ENCODE data around the gene LIFR.
"Not testable (repeated sequence)": the region's sequence is repeated elsewhere in the genome, so short reads cannot be mapped to it uniquely, and the experiment has no call there.

LIFR gene, protein sequence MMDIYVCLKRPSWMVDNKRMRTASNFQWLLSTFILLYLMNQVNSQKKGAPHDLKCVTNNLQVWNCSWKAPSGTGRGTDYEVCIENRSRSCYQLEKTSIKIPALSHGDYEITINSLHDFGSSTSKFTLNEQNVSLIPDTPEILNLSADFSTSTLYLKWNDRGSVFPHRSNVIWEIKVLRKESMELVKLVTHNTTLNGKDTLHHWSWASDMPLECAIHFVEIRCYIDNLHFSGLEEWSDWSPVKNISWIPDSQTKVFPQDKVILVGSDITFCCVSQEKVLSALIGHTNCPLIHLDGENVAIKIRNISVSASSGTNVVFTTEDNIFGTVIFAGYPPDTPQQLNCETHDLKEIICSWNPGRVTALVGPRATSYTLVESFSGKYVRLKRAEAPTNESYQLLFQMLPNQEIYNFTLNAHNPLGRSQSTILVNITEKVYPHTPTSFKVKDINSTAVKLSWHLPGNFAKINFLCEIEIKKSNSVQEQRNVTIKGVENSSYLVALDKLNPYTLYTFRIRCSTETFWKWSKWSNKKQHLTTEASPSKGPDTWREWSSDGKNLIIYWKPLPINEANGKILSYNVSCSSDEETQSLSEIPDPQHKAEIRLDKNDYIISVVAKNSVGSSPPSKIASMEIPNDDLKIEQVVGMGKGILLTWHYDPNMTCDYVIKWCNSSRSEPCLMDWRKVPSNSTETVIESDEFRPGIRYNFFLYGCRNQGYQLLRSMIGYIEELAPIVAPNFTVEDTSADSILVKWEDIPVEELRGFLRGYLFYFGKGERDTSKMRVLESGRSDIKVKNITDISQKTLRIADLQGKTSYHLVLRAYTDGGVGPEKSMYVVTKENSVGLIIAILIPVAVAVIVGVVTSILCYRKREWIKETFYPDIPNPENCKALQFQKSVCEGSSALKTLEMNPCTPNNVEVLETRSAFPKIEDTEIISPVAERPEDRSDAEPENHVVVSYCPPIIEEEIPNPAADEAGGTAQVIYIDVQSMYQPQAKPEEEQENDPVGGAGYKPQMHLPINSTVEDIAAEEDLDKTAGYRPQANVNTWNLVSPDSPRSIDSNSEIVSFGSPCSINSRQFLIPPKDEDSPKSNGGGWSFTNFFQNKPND

DNA sequence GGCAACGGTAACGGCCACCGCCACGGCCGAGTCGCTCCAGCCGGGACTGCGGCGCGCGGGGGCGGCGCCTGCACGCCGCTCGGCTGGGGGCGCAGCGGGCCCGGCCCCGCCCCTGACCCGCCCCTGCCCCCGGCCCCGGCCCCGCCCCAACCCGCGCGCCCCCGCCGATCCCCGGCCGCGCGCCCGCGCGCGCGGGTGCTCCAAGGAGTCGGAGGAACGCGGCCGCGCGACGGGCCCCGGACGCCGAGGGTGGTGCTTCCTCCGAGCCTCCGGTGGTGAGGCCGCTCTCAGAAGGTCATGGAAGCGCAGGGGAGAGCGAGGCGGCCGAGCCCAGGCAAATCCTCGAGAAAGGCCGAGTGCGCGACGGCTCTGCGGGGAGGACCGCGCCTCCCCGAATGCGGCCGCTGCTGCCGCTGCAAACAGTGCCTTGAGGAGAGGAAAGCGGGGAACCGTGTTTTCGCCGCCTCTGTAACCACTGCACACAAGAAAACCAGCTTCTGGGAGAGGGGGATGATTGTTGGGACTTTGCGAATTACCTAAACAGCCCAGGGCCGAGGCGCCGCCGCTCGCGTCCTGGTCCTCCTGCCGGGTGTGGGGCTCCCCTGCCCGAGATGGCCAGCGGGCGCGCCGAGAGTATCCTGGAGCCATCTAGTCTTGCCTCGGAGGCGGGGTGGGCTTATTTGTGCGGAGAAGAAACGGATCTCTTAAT is at the start of gene LIFR:
Gene LIFR (minus strand): TSS at position 48 of the 709 bp plus-strand sequence. CDS start 25,999 bp downstream, outside the sequence.
- peak; percentile 17 for DNase-seq

DNA sequence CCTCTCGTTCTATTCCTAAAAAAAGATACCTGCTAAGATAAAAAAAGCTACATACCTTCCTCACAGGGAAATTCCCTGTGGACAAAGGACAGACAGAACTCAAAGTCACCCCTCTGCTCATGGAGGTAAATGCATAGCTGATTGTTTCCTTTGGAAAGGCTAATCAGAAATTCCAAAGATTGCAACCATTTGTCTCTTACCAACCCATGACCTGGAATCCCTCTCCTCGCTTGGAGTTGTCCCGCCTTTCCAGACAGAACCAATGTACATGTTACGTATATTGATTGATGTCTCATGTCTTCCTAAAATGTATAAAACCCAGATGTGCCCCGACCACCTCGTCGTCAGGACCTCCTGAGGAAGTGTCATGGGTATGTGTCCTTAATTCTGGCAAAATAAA is 49.2 kb upstream of the LIFR start:
- no peak for DNase-seq

DNA sequence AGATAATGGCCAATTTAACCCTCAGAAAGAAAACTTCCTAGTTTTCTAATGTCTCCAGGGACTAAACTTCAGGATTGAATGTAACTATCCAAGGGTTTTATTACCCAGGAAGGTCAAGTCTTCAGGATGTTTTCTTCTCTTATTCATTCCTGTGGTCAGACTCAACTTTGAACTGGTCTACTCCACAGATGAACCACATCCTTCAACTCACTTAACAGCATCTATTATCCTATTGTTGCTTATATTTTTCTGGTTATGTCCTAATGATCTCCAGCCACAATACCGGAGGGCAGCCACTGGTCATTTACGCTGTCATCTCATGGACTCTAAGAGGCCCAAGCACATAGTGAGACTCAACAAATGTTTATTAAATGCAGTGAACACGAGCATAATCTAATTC is 47.2 kb upstream of the LIFR start:
- no peak for DNase-seq

DNA sequence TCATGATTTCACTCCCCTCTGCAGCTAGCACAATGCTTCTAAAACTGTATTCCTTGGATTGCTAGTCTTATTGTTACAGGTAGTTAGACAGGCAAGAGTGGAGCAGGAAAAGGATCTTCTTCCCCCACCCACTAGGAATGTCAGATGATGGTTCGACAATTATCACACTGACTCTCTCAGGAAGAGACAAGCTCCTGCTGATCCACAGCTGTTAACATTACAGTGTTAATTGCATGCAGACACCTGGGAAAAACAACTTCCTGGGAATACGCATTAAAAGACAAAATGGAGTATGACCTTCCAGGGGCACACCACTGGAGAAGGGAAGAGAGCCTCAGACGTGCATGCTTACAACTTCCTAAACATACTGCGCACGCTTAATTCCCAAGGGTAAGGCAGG is 46.2 kb upstream of the LIFR start:
- no peak for DNase-seq

- DNase-seq = no peak
Observed at GRCh38 chr5:38601863-38602298, 45.4 kb upstream of the LIFR start.

GRCh38 chr5:38601133-38601862 is 44.9 kb upstream of the LIFR start:
- no peak for DNase-seq

GRCh38 chr5:38600329-38601045 is 44.0 kb upstream of the LIFR start:
- DNase-seq = no peak

DNA sequence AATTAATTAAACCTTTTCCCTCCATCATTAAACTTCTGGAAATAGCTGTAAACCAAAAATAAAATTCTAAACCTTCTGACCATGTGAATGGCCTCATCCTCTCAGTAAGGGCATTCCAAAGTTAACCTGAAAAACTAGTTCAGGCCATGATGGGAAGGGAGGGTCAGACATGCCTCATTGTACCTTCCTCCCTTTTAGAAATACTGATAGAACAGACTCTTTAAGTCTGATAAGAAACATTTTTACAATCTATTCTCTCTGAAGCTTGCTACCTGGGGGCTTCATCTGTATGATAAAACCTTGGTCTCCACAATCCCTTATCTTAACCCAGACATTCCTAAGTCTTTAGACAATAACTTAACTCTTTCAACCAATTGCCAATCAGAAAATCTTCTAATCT is 43.3 kb upstream of the LIFR start:
- not testable (repeated sequence) for DNase-seq

GRCh38 chr5:38598994-38599617 is 42.7 kb upstream of the LIFR start:
- no peak for DNase-seq

DNA sequence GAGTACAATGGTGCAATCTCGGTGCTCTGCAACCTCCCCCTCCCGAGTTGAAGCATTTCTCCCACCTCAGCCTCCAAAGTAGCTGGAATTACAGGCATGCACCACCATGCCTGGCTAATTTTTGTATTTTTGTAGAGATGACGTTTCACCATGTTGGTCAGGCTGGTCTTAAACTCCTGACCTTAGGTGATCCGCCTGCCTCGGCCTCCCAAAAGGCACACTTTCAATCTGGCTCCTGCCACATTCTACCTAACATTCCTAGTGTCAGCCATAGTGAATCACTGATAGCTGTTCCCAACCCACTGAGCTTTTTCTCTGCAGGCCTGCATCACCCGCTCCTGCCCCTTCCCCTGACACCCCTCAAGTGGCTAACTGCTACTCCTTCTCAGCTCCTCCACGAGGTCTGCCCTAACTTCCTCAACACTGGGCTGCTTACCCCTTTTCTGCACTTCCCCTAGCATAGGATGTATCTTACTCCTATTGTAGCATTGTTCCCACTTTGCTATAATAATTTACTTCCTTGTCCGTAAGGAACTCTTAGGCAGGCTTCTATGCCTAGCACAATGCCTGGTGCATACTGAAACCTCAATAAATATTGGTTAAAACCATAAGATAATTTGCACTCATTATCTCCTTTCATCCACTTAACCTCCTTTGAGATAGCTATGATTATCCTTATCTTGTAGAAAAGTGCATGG is 42.0 kb upstream of the LIFR start:
- DNase-seq = no peak

- DNase-seq = no peak
Observed at GRCh38 chr5:38596981-38597380, 40.5 kb upstream of the LIFR start.

DNA sequence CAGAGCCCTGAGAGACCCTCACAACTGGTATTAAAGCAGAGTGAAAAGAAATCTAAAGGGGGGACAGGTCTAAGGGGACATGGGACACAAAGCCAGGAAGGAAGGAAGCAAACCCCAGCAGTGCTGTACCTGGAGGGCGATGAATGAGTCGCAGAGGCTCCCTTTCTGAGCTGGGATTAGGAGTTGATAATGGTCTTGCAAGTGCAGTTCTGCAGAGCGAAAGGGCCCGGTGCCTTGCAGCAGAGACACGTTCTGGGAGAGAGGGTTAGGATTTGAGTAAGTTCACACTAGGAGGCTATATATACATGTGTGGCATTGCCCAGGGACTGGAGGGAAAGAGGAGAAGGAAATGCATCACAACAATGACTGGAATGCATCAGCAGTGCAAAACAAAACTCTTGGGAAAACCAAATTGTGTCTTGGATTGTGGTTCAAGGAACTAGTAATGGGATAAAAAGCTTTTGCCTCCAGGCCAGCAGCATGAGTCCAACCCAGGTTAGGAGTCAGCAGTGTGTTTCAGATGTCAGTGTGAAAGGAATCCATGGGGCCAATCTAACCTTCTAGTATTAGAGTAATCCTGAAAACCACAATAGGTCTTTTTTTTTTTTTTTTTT is 38.8 kb upstream of the LIFR start:
- no peak for DNase-seq

DNA sequence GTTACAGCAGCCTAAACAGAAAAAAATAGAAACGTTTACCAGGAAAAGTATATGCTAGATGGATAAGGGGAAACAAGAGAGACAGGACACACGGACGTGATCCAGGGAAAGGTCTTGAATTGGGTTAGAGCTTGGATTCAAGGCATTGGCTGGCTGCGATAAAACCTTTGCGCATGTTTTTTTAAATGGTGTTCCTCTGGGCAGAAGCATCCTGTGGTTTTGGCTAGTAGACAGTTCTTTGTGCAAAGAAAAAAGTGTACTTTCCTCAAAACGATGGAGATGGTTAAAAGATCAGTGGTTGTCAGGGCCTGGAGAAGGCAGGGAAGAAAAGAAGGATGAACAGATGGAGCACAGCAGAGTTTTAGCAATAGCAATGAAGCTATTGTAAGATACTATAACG is 37.5 kb upstream of the LIFR start:
- DNase-seq = no peak

DNA sequence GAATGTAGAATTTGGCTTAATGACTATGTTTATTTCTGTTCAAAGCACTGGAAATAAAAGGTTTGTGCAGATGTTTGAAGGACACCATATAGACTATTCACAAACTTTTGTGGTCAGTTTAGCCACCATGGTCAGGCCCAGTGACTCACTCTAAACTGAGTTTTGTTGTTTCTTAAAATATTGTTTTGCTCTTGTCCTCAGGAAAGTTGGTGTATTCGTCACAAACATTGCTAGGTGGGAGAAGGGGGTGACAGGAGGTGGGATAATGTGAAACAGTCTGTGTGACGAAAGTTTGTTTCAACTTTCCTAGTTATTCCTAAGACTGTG is 35.0 kb upstream of the LIFR start:
- DNase-seq = no peak

- DNase-seq = no peak
Observed at GRCh38 chr5:38590838-38591522, 34.5 kb upstream of the LIFR start.

DNA sequence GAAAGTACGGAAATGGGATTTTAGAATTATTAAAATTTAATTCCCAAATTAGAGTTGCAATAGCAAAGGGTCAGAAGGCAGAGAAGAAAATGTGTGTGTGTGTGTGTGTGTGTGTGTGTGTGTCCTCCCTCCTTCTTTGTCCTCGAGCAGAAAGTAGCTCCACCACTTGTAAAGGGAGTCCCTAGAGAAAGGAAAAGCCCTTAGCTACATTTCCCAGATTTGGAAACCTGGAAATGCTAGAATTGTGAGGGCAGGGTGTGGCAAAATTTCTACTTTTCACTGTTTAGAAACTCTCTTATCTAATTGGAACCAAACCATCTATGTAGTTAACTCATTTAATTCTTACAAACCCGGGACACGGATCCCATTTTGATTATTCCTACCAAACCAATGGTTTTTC is 33.2 kb upstream of the LIFR start:
- no peak for DNase-seq

DNA sequence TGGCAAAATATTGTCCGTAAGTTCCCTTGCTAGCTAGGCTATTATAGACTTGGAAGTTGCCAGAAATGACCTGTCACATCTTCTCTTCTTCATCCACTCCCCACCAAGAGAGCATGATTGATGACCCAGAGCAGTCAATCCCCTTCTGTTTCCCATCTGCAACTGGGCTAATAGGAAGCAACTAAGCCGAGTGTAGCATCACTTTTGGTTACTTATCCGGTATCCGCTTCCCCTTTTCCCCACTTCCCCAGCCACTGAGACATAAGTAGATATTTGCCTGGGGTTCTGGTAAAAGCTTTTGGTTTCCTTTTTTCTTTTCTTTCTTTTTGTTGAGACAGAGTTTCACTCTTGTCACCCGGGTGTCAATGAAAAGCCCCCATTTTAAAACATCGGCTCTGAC is 29.4 kb upstream of the LIFR start:
- DNase-seq = no peak

DNA sequence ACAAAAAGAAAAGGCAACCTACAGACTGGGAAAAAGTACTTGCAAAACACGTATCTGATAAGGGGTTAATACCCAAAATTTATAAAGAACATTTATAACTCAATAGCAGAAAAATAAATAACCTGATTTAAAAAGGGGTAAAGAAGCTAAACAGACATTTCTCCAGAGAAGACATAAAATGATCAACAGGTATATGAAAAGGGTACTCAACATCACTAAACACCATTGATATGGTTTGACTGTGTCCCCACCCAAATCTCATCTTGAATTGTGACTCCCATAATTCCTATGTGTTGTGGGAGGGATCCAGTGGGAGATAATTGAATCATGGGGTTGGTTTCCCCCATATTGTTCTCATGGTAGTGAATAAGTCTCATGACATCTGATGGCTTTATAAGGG is 27.1 kb upstream of the LIFR start:
- DNase-seq = no peak

DNA sequence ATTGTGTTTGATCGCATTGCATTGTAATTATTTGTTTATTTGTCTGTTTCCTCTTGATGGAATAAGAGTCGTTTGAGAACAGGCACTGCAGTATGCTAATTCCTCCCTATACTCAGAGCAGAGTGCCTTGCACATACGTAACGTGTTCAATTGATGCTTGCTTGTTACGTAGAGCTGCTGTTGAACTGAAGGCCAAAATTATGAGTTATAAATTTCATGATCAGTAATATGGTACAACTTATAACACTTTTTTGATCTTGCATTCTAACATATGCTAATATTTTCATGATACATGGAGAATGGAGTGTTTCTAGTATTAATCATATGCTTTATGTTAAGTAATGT is 26.5 kb upstream of the LIFR start:
- no peak for DNase-seq
